Renal pelvis (tissue), 12 donors: ENCODE data around the gene ATP6V1C2. TPM values are rescaled to one million over a fixed set of nuclear protein-coding genes. Genes with fewer than 3 reads are reported as not detected.

Source experiments
- DNase-seq: peaks from one replicate; pipeline ENCODE4 v3.0.0-alpha.2; 2013
- long read RNA-seq, 16 experiments: transcript quantifications; one replicate each; lab custom pipeline, GENCODE V29; 2026
- polyA plus RNA-seq, 3 donors: library from polyadenylated mRNA; unstranded; fragments of 120-200 nt; gene quantifications; one replicate each; pipeline ENCODE4 v1.2.1, GENCODE V29; 2013; ENCODE audit not compliant: insufficient read length in 3 of 3

The ATP6V1C2 gene
- polyA plus RNA-seq = 10 to 100 TPM in 1 of 3 donors, 1 to 10 TPM in 2; 4.6 to 10.7 (median 6.7) TPM
- long read RNA-seq, donor 1, partial matches to known transcripts = 244 of 421 reads
- long read RNA-seq, donor 1, other reads (novel, unspliced or antisense) = 174 of 421 reads
- long read RNA-seq, donor 2, partial matches to known transcripts = 250 of 445 reads
- long read RNA-seq, donor 2, other reads (novel, unspliced or antisense) = 194 of 445 reads
- long read RNA-seq, donor 3, partial matches to known transcripts = 177 of 297 reads
- long read RNA-seq, donor 3, other reads (novel, unspliced or antisense) = 119 of 297 reads
- long read RNA-seq, donor 4, partial matches to known transcripts = 194 of 360 reads
- long read RNA-seq, donor 4, other reads (novel, unspliced or antisense) = 164 of 360 reads
- long read RNA-seq, donor 5, partial matches to known transcripts = 76 of 156 reads
- long read RNA-seq, donor 5, other reads (novel, unspliced or antisense) = 80 of 156 reads
- long read RNA-seq, donor 6, partial matches to known transcripts = 173 of 490 reads
- long read RNA-seq, donor 6, other reads (novel, unspliced or antisense) = 317 of 490 reads
- long read RNA-seq, donor 7, partial matches to known transcripts = 136 of 298 reads
- long read RNA-seq, donor 7, other reads (novel, unspliced or antisense) = 162 of 298 reads
- long read RNA-seq, donor 8 = 0 reads
- long read RNA-seq, donor 9, partial matches to known transcripts = 219 of 395 reads
- long read RNA-seq, donor 9, other reads (novel, unspliced or antisense) = 175 of 395 reads
- long read RNA-seq, donor 10, partial matches to known transcripts = 236 of 353 reads
- long read RNA-seq, donor 10, other reads (novel, unspliced or antisense) = 117 of 353 reads
- long read RNA-seq, donor 11, partial matches to known transcripts = 107 of 222 reads
- long read RNA-seq, donor 11, other reads (novel, unspliced or antisense) = 115 of 222 reads
- long read RNA-seq, donor 12, partial matches to known transcripts = 299 of 500 reads
- long read RNA-seq, donor 12, other reads (novel, unspliced or antisense) = 199 of 500 reads
- long read RNA-seq, donor 13 = 0 reads
- long read RNA-seq, donor 14 = 0 reads
- long read RNA-seq, donor 15, partial matches to known transcripts = 344 of 679 reads
- long read RNA-seq, donor 15, other reads (novel, unspliced or antisense) = 334 of 679 reads
- long read RNA-seq, donor 16, partial matches to known transcripts = 460 of 717 reads
- long read RNA-seq, donor 16, other reads (novel, unspliced or antisense) = 256 of 717 reads

GRCh38 chr2:10721396-10722251, at the start of gene ATP6V1C2:
ATP6V1C2 (plus strand) TSS chr2:10721630; CDS start chr2:10722850, 1,220 bp downstream.
- no peak for DNase-seq

GRCh38 chr2:10675131-10675530, 46.3 kb upstream of the ATP6V1C2 start:
- DNase-seq = no peak

- no peak for DNase-seq
Measured at GRCh38 chr2:10678225-10678624, 43.2 kb upstream of the ATP6V1C2 start.

- DNase-seq = no peak
Measured at GRCh38 chr2:10680214-10680613, 41.2 kb upstream of the ATP6V1C2 start.

- DNase-seq = no peak
Measured at GRCh38 chr2:10680957-10681356, 40.5 kb upstream of the ATP6V1C2 start.

- DNase-seq = no peak
Measured at GRCh38 chr2:10686176-10686730, 35.2 kb upstream of the ATP6V1C2 start.

GRCh38 chr2:10688921-10689807, 32.3 kb upstream of the ATP6V1C2 start:
- no peak for DNase-seq

GRCh38 chr2:10691521-10691920, 29.9 kb upstream of the ATP6V1C2 start:
- DNase-seq = no peak

GRCh38 chr2:10700078-10700803, 21.2 kb upstream of the ATP6V1C2 start:
- no peak for DNase-seq

GRCh38 chr2:10704034-10704594, 17.3 kb upstream of the ATP6V1C2 start:
- DNase-seq = no peak

- no peak for DNase-seq
Measured at GRCh38 chr2:10706033-10706432, 15.4 kb upstream of the ATP6V1C2 start.

- DNase-seq = no peak
Measured at GRCh38 chr2:10707831-10708230, 13.6 kb upstream of the ATP6V1C2 start.

- DNase-seq = no peak
Measured at GRCh38 chr2:10709290-10709939, 12.0 kb upstream of the ATP6V1C2 start.

GRCh38 chr2:10712185-10712809, 9.1 kb upstream of the ATP6V1C2 start:
- DNase-seq = no peak

- DNase-seq = no peak
Measured at GRCh38 chr2:10716581-10716980, 4.8 kb upstream of the ATP6V1C2 start.

- DNase-seq = no peak
Measured at GRCh38 chr2:10717628-10718027, 3.8 kb upstream of the ATP6V1C2 start.

- DNase-seq = no peak
Measured at GRCh38 chr2:10720306-10720705, 1.1 kb upstream of the ATP6V1C2 start.
